ENCODE measurements around the gene PTBP3.
"Not testable (repeated sequence)": the region's sequence is repeated elsewhere in the genome, so short reads cannot be mapped to it uniquely, and the experiment has no call there.

- TF ChIP-seq RFX5 (IDR thresholded peaks at IDR 0.05; ENCODE audit: low read length); CTCF (IDR thresholded peaks at IDR 0.05); EP300 (IDR thresholded peaks at IDR 0.05; ENCODE audit: borderline replicate concordance in 1 of 2, low read depth in 1 of 2, low read length in 1 of 2); MAX (IDR thresholded peaks at IDR 0.05; ENCODE audit: low read depth); REST (IDR thresholded peaks at IDR 0.05; ENCODE audit: low read depth, low read length): not testable (repeated sequence)
Observed at GRCh38 chr9:112373666-112374065, 40.2 kb upstream of the PTBP3 start.
